GM19452 (cell line): ENCODE results near the gene SYNPO2.

Experiments
- ATAC-seq: cut with Tn5 transposase; IDR thresholded peaks from one replicate; pipeline ENCODE4 v1.9.1; 2021; ENCODE audit not compliant: unreplicated experiment

SYNPO2 gene

DNA sequence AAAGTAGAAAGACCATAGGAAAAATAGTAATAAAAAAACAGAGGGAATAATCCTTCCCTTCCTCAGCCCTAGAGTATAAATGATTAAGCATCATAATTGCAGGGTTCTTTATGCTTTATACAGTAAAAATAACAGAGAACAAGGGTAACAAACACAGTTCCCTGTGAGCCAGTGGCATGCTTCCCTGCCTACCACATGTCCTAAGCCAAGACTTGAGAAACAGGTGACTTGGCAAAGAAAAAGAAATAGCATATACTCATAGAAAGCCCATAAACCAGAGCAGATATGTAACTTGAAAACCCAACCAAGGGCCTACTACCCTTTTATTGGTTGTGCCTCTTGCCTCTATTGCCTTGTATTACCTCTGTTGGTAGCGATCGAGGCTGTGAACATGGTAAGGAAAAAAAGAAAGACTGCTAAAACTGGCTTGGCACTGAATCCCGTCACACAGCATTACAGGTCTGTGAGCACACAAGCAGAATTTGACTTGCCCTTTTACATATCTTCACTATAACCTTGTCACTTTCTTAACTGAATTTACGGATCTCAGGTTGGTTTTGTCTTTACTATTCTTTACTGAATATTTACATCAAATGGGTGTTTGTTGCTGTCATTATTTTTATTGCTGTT lies 216.1 kb downstream of the SYNPO2 start:
- ATAC-seq: no peak

DNA sequence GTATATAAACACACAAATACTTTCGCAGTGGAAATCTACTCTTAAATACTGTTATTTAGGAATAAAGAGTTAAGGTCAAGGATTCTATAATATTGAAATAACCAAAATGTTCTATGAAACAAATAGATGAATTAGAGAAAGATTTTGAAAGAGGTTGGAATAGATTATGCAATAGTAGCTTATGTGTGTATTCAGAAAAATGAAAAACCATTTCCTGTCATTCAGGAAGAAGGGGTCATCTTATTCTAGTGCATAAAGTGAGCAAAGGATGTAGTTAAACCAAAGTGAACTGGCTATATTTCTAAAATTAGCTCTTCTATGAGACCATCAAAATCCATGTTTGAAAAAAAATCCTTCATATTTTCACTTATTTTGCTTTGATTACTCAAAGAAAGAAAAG lies 217.0 kb downstream of the SYNPO2 start:
- no peak for ATAC-seq

DNA sequence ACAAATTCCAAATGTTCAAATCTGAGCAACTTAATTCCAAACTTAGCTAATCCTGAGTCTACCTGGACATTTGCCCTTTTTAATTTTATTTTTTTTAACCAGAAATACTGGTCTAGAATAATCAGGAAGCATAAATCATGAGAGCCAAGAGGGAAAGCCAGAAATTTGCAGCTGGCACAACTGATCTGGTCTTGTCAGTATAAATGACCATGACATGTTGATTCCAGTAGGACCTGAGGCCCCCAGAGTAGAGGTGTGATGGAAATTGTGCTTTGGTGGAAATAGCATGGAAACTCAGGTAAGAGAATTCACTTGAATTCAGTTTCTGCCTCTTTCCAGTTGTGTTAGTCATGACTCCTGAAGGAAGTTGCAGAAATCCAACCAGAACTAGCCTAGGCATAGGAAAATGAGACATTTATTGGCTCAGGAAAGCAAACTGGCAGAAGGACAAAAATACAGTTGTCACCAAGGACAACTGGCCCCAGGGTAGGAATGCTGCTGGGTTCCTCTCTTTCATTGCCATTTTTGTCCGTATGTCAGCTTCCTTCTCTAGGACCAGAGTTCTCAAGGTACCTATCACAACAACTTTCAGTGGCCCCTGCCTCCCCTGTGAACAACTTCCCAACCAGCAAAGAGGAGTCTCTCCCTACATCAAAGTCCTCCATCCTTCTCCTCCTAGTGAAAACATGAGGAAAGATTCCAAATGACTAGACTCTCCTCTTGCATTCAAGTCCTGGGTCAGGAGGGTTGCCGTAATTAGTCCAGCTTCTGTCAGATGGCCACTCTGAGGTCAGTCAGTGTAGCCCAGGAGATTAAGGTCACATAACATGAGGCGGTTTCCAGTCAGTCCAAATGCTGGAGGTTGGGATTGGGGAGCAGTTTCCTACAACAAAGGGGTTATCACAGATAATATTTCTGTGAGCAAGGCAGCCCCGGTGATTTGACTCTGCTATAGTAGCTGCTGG lies 217.7 kb downstream of the SYNPO2 start:
- ATAC-seq: no peak

DNA sequence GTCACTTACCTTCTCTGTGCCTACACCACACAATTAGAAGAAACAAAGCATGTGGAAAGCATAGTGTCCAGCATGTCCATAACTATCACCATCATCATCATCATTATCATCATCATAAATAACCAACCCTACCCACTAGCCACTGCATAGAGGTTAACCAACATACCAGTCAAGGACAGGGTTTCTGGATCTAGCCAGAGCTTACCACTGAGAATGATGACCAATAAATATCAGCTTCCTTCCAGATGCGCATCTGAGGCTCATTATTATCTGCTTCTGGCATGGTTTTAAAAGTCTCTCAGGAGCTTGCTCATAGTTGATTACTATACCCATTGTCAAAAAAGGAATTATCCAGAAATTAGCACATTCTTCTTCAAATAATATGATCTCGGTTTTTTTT lies 221.5 kb downstream of the SYNPO2 start:
- no peak for ATAC-seq
